Calu3 (cell line): ENCODE data around the gene AIDA. TPM values are rescaled to one million over a fixed set of nuclear protein-coding genes. Genes with fewer than 3 reads are reported as not detected.

Experiments
- BruUV-seq: library from RNA; stranded (reverse); fragments of 400-500 nt; replicated peaks from 2 replicates; lab custom pipeline; 2021; lab: Mats Ljungman, UMichigan
- CTCF ChIA-PET: fragments of 300-600 bp; sonication (Branson Sonifier 250); formaldehyde crosslinking; loops from one replicate; lab custom pipeline; 2022; ENCODE audit warnings: antibody characterized with exemption; lab: Charles Lee
- DNase-seq: peaks from one replicate; pipeline ENCODE4 v3.0.0; 2022
- H3K27ac Mint-ChIP-seq: one replicate; pipeline ENCODE4 v1.8.0; 2022; ENCODE audit warnings: mixed read lengths; ENCODE audit not compliant: unreplicated experiment
- H3K27me3 Mint-ChIP-seq: one replicate; pipeline ENCODE4 v1.8.0; 2022; ENCODE audit warnings: mixed read lengths; ENCODE audit not compliant: unreplicated experiment
- H3K36me3 Mint-ChIP-seq: one replicate; pipeline ENCODE4 v1.8.0; 2022; ENCODE audit warnings: mild to moderate bottlenecking, moderate library complexity, mixed read lengths; ENCODE audit not compliant: insufficient read depth, unreplicated experiment
- H3K4me1 Mint-ChIP-seq: one replicate; pipeline ENCODE4 v1.8.0; 2022; ENCODE audit warnings: mild to moderate bottlenecking, low read depth, mixed read lengths; ENCODE audit not compliant: unreplicated experiment
- H3K4me3 Mint-ChIP-seq: one replicate; pipeline ENCODE4 v1.8.0; 2022; ENCODE audit warnings: mild to moderate bottlenecking, low read depth, moderate library complexity, mixed read lengths; ENCODE audit not compliant: unreplicated experiment
- H3K9me3 Mint-ChIP-seq: one replicate; pipeline ENCODE4 v1.8.0; 2022; ENCODE audit warnings: low read depth, mixed read lengths; ENCODE audit not compliant: unreplicated experiment
- intact Hi-C: fragments of 100-400 bp; cut with micrococcal nuclease; formaldehyde crosslinking; loops from one replicate; pipeline ENCODE4 v1.10.0; 2022; ENCODE audit not compliant: unreplicated experiment
- total RNA-seq: library from RNA; stranded (reverse); gene quantifications from 2 replicates; pipeline ENCODE4 v1.2.3, GENCODE V29; 2022
- TF ChIP-seq, protein P1 (sequence below): fragments of 200-600 bp; IDR thresholded peaks from one replicate; pipeline ENCODE4 v1.8.0; 2022; ENCODE audit warnings: antibody characterized with exemption; ENCODE audit not compliant: unreplicated experiment

Gene AIDA
- total RNA-seq, 1 experiment from 2014 or later, result 46.2 TPM

DNA sequence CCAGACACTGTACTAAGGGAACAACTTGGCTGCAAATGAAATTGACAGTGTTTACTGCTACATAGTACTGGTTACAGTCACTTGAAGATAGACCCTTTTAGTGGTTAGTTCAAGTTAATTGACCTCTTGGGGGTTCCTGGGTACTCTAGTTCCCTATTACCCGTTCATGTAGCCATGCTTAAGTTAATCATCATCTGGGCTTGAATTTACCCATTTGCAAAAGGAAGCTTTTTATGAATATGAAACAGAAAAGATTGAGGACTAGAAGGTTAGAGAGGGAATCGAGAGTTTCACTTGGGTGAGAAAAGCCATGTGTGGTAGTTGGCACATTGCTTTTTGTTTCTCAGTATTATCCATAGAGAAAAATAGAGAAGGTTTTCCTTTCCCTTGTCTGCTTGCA lies 91.7 kb downstream of the AIDA start:
- intact Hi-C loops, result no loop called here
- CTCF ChIA-PET, result no interaction called here
- H3K27me3 Mint-ChIP-seq, result peaks cover 6% of the 10 kb centered on the region
- peaks cover 28% of the 10 kb centered on the region for H3K36me3 Mint-ChIP-seq
- H3K4me3 Mint-ChIP-seq, result no peak overlapping the region
- peaks cover 17% of the 10 kb centered on the region for H3K4me1 Mint-ChIP-seq
- no peaks in the 10 kb centered on the region for H3K9me3 Mint-ChIP-seq
- no peak for DNase-seq
- TF ChIP-seq, protein P1, sequence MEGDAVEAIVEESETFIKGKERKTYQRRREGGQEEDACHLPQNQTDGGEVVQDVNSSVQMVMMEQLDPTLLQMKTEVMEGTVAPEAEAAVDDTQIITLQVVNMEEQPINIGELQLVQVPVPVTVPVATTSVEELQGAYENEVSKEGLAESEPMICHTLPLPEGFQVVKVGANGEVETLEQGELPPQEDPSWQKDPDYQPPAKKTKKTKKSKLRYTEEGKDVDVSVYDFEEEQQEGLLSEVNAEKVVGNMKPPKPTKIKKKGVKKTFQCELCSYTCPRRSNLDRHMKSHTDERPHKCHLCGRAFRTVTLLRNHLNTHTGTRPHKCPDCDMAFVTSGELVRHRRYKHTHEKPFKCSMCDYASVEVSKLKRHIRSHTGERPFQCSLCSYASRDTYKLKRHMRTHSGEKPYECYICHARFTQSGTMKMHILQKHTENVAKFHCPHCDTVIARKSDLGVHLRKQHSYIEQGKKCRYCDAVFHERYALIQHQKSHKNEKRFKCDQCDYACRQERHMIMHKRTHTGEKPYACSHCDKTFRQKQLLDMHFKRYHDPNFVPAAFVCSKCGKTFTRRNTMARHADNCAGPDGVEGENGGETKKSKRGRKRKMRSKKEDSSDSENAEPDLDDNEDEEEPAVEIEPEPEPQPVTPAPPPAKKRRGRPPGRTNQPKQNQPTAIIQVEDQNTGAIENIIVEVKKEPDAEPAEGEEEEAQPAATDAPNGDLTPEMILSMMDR, result no peak
- no peak overlapping the region for H3K27ac Mint-ChIP-seq
- BruUV-seq, result no TSS peak

DNA sequence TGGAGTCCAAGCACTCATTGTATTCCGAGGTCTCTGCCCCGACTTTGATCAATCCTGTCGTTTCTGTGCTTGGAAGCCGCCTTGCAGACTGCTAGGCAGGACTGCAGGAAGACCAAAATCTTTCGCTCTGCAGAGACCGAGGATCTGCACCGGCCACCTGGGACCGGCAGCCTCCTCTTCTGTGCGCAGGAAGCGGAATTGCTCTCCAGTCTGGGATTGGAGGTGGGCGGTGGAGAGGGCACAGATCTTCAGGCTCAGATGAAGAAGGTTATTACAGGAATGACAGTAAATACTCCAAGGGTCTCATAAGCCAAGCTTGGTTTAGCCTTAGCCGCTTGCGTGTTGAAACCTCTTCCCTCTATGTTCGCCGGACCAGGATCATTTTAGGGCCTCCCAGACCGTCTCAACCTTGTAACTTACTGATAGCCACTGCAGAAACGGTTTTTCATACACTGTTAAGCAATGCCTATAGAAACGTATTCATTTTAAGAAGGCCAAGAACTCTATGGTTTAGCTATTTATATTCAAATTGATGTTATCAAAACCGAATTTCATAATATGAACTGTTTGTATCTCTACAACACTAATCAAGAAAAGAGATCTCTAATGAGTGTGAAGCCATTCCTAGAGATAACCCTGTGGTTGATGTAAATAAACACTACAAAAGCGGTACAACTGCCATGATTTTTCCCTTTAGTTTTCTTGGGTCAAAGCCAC lies 93.3 kb downstream of the AIDA start:
- intact Hi-C loops, result no loop called here
- BruUV-seq, result no TSS peak
- no peaks in the 10 kb centered on the region for H3K9me3 Mint-ChIP-seq
- H3K4me1 Mint-ChIP-seq, result peaks cover 18% of the 10 kb centered on the region
- DNase-seq, result peak; percentile 35
- H3K27me3 Mint-ChIP-seq, result peaks cover 18% of the 10 kb centered on the region
- H3K4me3 Mint-ChIP-seq, result peak overlapping the region; percentile 85
- TF ChIP-seq, protein P1, result no peak
- H3K36me3 Mint-ChIP-seq, result peaks cover 25% of the 10 kb centered on the region
- CTCF ChIA-PET, result no interaction called here
- no peak overlapping the region for H3K27ac Mint-ChIP-seq

Other genes starting within 250 kb of the AIDA start
- gene HHIPL2, start 164.4 kb downstream of the AIDA start, total RNA-seq, result 0.98 and 2.1 TPM in 2 replicates
- 16.3 and 16.4 TPM in 2 replicates for gene TAF1A, start 122.6 kb downstream of the AIDA start, total RNA-seq
- 60.3 and 72.6 TPM in 2 replicates for gene MIA3, start 94.4 kb downstream of the AIDA start, total RNA-seq
- gene BROX, start 73 bp upstream of the AIDA start, total RNA-seq, result 56.8 and 68.8 TPM in 2 replicates
- 0.59 TPM in 1 of 2 replicates, not detected in the other for gene FAM177B, start 24.7 kb upstream of the AIDA start, total RNA-seq
- gene DISP1, start 102.5 kb upstream of the AIDA start, total RNA-seq, result 2.9 and 4.2 TPM in 2 replicates